ENCODE results near the gene ELF2.
A peak's percentile ranks its signal among the peaks of the same experiment; 100 is the strongest.
"Not testable (repeated sequence)": the region's sequence is repeated elsewhere in the genome, so short reads cannot be mapped to it uniquely, and the experiment has no call there.

Gene ELF2

GRCh38 chr4:139177049-139177868, at the start of gene ELF2:
ELF2 (minus strand) TSS chr4:139177218; CDS start chr4:139137701, 39,517 bp downstream.
- peak; percentile 56 for DNase-seq

GRCh38 chr4:139223682-139224317, 46.8 kb upstream of the ELF2 start:
- DNase-seq = no peak

GRCh38 chr4:139222215-139222614, 45.2 kb upstream of the ELF2 start:
- DNase-seq = no peak

GRCh38 chr4:139221687-139222086, 44.7 kb upstream of the ELF2 start:
- DNase-seq = no peak

- DNase-seq = no peak
Measured at GRCh38 chr4:139219450-139220055, 42.5 kb upstream of the ELF2 start.

GRCh38 chr4:139214039-139214534, 37.1 kb upstream of the ELF2 start:
- no peak for DNase-seq

GRCh38 chr4:139213633-139214032, 36.6 kb upstream of the ELF2 start:
- DNase-seq = not testable (repeated sequence)

DNA sequence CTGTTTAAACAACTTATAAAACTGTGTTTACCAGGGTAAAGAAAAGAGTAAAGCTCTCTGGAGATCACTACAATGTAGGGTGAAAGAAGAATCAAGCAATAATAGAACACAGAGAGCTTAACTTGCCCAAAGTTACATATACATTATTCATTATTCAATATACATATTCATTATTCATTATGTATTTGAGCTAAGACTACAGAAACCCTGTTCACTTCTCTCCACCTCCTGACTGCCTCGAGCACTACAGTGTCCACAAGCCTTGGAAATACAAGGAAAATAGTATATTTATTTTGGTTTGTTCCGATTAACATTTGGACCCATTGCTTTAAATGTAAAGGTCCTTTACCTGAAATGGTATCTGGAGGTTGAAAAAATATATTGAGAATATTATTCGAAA, 35.9 kb upstream of the ELF2 start:
- no peak for DNase-seq

- DNase-seq = no peak
Measured at GRCh38 chr4:139210486-139210885, 33.5 kb upstream of the ELF2 start.

- DNase-seq = no peak
Measured at GRCh38 chr4:139209470-139210063, 32.5 kb upstream of the ELF2 start.

GRCh38 chr4:139208404-139208945, 31.5 kb upstream of the ELF2 start:
- DNase-seq = no peak

DNA sequence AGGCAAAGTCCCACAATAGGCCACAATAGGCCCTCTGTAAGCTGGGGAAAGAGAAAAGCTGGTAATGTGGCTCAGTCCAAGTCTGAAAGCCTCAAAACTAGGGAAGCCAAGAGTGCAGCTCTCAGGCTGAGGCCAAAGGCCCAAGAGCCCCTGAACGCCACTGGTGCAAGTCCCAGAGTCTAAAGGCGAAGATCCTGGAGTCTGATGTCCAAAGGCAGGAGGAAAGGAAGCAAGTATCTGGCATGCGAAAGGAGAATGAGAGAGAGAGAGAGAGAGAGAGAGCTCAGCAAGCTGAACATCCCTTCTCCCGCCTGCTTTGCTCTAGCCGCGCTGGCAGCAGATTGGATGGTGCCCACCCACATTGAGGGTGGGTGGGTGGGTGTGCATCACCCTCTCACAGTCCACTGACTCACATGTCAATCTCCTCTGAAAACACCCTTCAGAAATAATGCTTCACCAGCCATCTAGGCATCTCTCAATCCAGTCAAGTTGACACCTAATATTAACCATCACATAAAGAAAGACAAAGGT, 30.9 kb upstream of the ELF2 start:
- no peak for DNase-seq

GRCh38 chr4:139207247-139207646, 30.2 kb upstream of the ELF2 start:
- no peak for DNase-seq

DNA sequence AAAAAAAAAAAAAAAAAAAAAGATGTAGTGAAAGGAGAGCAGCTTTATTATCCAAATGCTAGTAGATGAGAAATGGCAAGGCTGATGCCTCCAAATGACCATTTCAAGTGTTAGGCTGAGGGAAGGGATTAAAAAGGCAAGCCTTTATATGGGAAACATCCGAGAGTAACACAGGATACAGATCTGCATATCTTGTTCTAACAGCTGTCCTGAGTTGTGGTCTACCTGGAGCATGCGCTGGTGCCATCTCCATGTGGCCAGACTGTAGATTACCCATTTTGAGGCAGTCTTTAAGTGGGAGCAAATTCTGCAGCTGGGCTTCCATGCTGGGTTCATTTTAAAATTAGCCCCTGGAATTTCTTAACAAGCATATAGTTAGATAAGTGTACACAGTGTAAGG, 26.0 kb upstream of the ELF2 start:
- no peak for DNase-seq

- no peak for DNase-seq
Measured at GRCh38 chr4:139200506-139200905, 23.5 kb upstream of the ELF2 start.

DNA sequence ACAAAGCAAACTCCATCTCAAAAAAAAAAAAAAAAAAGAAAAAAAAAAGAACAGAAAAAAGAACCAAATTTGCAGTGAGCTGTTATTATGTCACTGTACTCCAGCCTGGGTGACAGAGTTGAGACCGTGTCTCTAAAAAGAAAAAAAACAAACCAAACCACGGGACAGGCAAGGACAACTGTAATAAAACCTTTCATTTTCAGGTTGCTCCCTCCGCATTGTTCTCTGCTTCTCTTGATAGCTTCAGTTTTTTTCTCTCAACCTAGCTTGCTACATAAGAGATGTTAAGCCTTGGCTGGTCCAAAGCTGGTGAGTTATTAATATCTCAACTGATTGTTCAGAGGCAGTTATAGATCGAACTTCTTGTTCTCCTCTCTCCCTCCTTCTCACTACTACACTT, 23.1 kb upstream of the ELF2 start:
- DNase-seq = no peak

GRCh38 chr4:139197214-139197613, 20.2 kb upstream of the ELF2 start:
- DNase-seq = not testable (repeated sequence)

DNA sequence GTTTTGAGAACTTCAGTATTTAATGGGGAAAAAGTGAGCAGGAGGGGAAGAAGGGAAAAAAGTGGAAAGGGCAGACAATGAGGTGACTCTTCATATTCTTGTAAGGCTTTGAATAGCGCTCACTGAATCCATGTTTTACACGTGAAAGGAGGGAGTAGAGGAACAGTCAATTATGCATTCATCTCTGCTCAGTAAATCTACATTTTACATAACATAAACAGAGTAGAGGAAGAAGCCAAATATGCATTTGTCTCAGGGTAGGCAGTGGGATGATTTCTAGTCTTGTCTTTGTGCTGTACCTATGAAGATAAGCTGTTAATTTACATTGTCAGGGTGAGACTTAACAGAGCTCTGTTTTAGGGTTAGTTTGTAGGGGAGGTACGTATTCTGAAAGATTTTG, 19.4 kb upstream of the ELF2 start:
- no peak for DNase-seq

DNA sequence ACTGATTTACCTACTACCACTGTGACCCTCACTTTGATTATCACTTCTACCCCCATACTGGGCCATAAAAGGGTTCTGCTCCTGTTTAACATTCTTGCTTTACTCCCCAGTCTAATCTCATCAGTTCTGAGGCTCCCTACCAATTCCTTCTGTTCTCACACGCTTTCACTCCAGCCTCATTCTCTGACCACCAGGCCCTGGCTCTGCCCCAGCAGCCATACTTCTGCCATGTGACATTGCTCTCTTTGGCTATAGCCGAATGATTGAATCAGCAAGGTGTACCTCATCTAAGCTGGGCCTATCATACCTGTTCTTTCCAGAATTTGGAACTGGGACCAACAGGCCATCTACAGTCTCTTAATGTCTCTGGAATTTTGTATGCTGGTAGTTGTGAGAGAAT, 14.4 kb upstream of the ELF2 start:
- DNase-seq = no peak

- no peak for DNase-seq
Measured at GRCh38 chr4:139189972-139190371, 13.0 kb upstream of the ELF2 start.

- DNase-seq = no peak
Measured at GRCh38 chr4:139189417-139189749, 12.4 kb upstream of the ELF2 start.

DNA sequence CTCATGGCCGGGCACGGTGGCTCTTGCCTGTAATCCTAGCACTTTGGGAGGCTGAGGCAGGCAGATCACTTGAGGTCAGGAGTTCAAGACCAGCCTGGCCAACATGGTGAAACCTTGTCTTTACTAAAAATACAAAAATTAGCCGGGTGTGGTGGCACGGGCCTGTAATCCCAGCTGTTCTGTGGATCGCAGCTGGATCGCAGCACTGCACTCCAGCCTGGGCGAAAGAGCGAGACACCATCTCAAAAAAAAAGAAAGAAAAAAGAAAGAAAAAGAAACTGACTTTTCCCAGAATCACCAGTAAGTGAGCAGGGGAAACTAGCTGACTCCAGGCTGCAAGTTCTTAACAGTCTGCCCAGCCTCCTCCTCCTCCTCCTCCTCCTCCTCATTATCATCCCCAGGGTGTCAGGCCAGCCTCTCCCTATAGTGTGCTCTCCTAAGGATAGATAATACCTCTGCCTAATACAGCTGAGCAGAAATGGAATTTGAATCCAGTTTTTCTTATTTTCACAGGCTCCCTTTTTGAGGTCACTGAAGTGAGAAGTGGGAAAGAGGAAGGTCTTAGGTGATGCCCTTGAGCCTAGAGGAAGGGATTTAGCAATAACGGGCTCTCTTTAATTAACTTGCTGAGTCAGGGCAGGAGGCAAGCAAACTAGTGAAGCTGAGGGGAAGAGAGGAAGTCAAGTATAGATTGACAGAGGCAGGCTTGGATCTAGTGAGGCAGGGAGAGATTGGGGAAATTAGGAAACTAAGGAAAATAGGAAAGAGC, 11.8 kb upstream of the ELF2 start:
- DNase-seq = no peak
